ENCODE measurements around the gene NCAM2. TPM values are rescaled to one million over a fixed set of nuclear protein-coding genes. Genes with fewer than 3 reads are reported as not detected.

NCAM2 gene
- total RNA-seq, 1 donor from 2014 or later: 15.9 TPM

GRCh38 chr21:21096956-21097355 is 98.7 kb downstream of the NCAM2 start:
- H3K27ac ChIP-seq: no peak overlapping the region
- H3K36me3 ChIP-seq: no peaks in the 10 kb centered on the region
- TF ChIP-seq CTCF (IDR thresholded peaks at IDR 0.05): no peak
- H3K9me3 ChIP-seq: no peaks in the 10 kb centered on the region
- ATAC-seq: no peak
- no peaks in the 10 kb centered on the region for H3K27me3 ChIP-seq
- DNase-seq: no peak
- intact Hi-C loops (cut with DNase I): no loop called here
- H3K4me3 ChIP-seq: peak overlapping the region; percentile 15
- no peaks in the 10 kb centered on the region for H3K4me1 ChIP-seq

GRCh38 chr21:21097466-21097865 is 99.3 kb downstream of the NCAM2 start:
- Histone ChIP-seq H3K27ac (no peak overlapping the region), H3K9me3 (no peaks in the 10 kb centered on the region), H3K36me3 (no peaks in the 10 kb centered on the region), H3K27me3 (no peaks in the 10 kb centered on the region), H3K4me1 (no peaks in the 10 kb centered on the region), H3K4me3 (no peak overlapping the region)
- no peak for TF ChIP-seq CTCF (IDR thresholded peaks at IDR 0.05)
- DNase-seq (no peak), ATAC-seq (no peak)
- intact Hi-C loops (cut with DNase I): no loop called here

- H3K4me1 ChIP-seq: no peaks in the 10 kb centered on the region
- no peaks in the 10 kb centered on the region for H3K9me3 ChIP-seq
- H3K27ac ChIP-seq: no peak overlapping the region
- TF ChIP-seq CTCF (IDR thresholded peaks at IDR 0.05): peak; percentile 18
- intact Hi-C loops (cut with DNase I): no loop called here
- H3K27me3 ChIP-seq: no peaks in the 10 kb centered on the region
- ATAC-seq: peak; percentile 66
- DNase-seq: no peak
- H3K36me3 ChIP-seq: no peaks in the 10 kb centered on the region
- H3K4me3 ChIP-seq: no peak overlapping the region
Observed at GRCh38 chr21:21101911-21102310, 103.7 kb downstream of the NCAM2 start.

- intact Hi-C loops (cut with DNase I): no loop called here
- DNase-seq (no peak), ATAC-seq (no peak)
- H3K4me3 ChIP-seq: no peak overlapping the region
- H3K36me3 ChIP-seq: no peaks in the 10 kb centered on the region
- no peaks in the 10 kb centered on the region for H3K9me3 ChIP-seq
- no peaks in the 10 kb centered on the region for H3K4me1 ChIP-seq
- TF ChIP-seq CTCF (IDR thresholded peaks at IDR 0.05): no peak
- H3K27me3 ChIP-seq: no peaks in the 10 kb centered on the region
- H3K27ac ChIP-seq: no peak overlapping the region
Observed at GRCh38 chr21:21102896-21103295, 104.7 kb downstream of the NCAM2 start.

DNA sequence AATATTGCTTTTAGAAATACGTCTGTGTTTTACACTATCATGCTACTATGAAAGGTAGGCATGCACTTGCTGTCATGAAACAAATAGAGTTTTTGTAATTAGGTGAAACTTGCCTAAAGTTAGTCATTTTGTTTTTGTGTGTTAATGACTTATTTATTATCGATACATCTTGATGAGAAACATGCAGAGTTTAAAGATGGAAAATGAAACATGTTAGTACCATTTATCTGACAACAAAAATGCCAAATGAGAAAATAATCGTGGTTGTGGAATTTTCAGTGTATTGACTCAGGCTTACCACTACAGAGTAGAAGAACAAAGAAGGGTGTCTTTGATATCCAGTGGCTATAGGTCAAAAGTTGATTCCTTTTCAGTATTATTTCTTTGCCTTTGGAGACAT is 105.5 kb downstream of the NCAM2 start:
- no peak overlapping the region for H3K4me3 ChIP-seq
- intact Hi-C loops (cut with DNase I): no loop called here
- ATAC-seq: no peak

More for the DNA sequence above, 105.5 kb downstream of the NCAM2 start:
- no peaks in the 10 kb centered on the region for H3K4me1 ChIP-seq
- no peaks in the 10 kb centered on the region for H3K36me3 ChIP-seq
- no peak overlapping the region for H3K27ac ChIP-seq
- H3K9me3 ChIP-seq: no peaks in the 10 kb centered on the region
- no peak for TF ChIP-seq CTCF (IDR thresholded peaks at IDR 0.05)
- no peaks in the 10 kb centered on the region for H3K27me3 ChIP-seq
- DNase-seq: no peak
